ENCODE data around the gene SRCIN1.

DNA sequence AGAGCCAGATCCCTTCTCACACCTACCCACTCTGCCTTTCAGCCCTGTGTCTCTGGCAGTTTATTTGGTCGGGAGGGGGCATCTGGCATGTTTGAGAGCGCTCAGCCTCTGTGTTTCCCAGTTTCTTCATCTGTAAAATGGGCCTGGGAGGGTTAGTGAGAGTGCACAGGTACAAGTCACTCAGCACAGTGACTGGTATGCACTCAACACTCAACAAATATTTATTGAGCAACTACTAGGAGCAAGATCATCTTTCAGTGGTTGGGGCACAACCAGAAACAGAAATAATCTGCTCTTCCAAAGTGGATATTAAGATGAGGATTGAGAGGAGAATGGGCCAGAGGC, 13.7 kb upstream of the SRCIN1 start:
- TF ChIP-seq, protein P1, sequence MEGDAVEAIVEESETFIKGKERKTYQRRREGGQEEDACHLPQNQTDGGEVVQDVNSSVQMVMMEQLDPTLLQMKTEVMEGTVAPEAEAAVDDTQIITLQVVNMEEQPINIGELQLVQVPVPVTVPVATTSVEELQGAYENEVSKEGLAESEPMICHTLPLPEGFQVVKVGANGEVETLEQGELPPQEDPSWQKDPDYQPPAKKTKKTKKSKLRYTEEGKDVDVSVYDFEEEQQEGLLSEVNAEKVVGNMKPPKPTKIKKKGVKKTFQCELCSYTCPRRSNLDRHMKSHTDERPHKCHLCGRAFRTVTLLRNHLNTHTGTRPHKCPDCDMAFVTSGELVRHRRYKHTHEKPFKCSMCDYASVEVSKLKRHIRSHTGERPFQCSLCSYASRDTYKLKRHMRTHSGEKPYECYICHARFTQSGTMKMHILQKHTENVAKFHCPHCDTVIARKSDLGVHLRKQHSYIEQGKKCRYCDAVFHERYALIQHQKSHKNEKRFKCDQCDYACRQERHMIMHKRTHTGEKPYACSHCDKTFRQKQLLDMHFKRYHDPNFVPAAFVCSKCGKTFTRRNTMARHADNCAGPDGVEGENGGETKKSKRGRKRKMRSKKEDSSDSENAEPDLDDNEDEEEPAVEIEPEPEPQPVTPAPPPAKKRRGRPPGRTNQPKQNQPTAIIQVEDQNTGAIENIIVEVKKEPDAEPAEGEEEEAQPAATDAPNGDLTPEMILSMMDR (conservative IDR thresholded peaks at IDR 0.05; ENCODE audit: low read depth, low read length): no peak
- TF ChIP-seq EZH2phosphoT487 (IDR thresholded peaks at IDR 0.05; ENCODE audit: borderline replicate concordance, low read length): no peak

Data from PC-3 (cell line).